Upper lobe of left lung (tissue), 4 donors: Measurements from ENCODE around the gene UBASH3A.

Experiments used
- EP300 ChIP-seq, 4 donors: sonication (generic); formaldehyde crosslinking; IDR thresholded peaks; one replicate each; pipeline ENCODE4 v1.5.1; 2017; ENCODE audit warnings: antibody characterized with exemption in 4 of 4, control low read depth in 2 of 4
- POLR2A ChIP-seq, 4 donors: fragments of 450-650 bp; IDR thresholded peaks; one replicate each; pipeline ENCODE4 v1.5.1; 2016 to 2017; ENCODE audit warnings: antibody characterized with exemption in 4 of 4, mild to moderate bottlenecking in 2 of 4
- POLR2AphosphoS5 ChIP-seq, 2 donors: sonication (generic); formaldehyde crosslinking; IDR thresholded peaks; one replicate each; pipeline ENCODE4 v1.5.1; 2017; ENCODE audit warnings: antibody characterized with exemption in 2 of 2
- TF ChIP-seq, protein P1 (sequence below), 6 experiments: fragments of 450-650 bp in 4 of 6; fragments of 200-600 bp in 2 of 6; sonication (generic) in 2 of 6; IDR thresholded peaks; one replicate each; pipeline ENCODE4 v1.5.1; 2016 to 2019; ENCODE audit warnings: antibody characterized with exemption in 6 of 6

DNA sequence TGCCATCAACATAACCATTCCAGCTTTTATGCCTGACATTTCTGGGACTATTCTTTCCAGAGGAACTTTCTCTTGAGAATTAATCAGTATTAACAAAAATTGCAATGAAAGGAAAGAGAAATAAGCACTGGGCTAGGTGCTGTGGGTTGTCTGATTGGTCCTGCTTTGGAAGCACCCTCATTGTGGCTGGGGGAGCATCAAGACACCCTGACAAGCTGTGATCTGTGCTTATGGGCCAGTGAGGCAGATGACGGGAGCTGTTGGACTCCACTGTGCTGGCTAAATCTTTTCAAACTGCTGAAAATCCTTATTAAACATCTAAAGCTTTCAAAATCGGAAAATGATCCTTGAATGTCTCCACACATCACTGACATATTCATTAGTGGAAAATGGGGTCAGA lies 20.0 kb downstream of the UBASH3A start:
- TF ChIP-seq, protein P1, sequence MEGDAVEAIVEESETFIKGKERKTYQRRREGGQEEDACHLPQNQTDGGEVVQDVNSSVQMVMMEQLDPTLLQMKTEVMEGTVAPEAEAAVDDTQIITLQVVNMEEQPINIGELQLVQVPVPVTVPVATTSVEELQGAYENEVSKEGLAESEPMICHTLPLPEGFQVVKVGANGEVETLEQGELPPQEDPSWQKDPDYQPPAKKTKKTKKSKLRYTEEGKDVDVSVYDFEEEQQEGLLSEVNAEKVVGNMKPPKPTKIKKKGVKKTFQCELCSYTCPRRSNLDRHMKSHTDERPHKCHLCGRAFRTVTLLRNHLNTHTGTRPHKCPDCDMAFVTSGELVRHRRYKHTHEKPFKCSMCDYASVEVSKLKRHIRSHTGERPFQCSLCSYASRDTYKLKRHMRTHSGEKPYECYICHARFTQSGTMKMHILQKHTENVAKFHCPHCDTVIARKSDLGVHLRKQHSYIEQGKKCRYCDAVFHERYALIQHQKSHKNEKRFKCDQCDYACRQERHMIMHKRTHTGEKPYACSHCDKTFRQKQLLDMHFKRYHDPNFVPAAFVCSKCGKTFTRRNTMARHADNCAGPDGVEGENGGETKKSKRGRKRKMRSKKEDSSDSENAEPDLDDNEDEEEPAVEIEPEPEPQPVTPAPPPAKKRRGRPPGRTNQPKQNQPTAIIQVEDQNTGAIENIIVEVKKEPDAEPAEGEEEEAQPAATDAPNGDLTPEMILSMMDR (IDR thresholded peaks at IDR 0.05), result no peak
- TF ChIP-seq POLR2AphosphoS5 (IDR thresholded peaks at IDR 0.05) (no peak), EP300 (IDR thresholded peaks at IDR 0.05) (no peak), POLR2A (IDR thresholded peaks at IDR 0.05) (no peak)
